Activated CD4-positive, alpha-beta T cell treated with anti-CD3 and anti-CD28 coated beads for 36 hours (primary cell): Measurements from ENCODE around the gene CMTM8. TPM values are rescaled to one million over a fixed set of nuclear protein-coding genes. Genes with fewer than 3 reads are reported as not detected.

ENCODE experiments used
- ATAC-seq: fragments of 200-7000 bp; cut with Tn5 transposase; one replicate; pipeline ENCODE4 v1.10.0; 2021; ENCODE audit warnings: mild to moderate bottlenecking, moderate library complexity
- CTCF ChIA-PET: fragments of 350-600 bp; sonication (Branson Sonifier 250); formaldehyde crosslinking; loops from one replicate; lab custom pipeline; 2021; ENCODE audit warnings: antibody characterized with exemption; lab: Charles Lee
- POLR2A ChIA-PET: fragments of 350-600 bp; sonication (Branson Sonifier 250); formaldehyde crosslinking; loops from one replicate; lab custom pipeline; 2021; ENCODE audit warnings: antibody characterized with exemption, inconsistent platforms; lab: Charles Lee
- DNase-seq: peaks from one replicate; pipeline ENCODE4 v3.0.0-alpha.2; 2020
- H3K27ac Mint-ChIP-seq: one replicate; pipeline ENCODE4 v1.8.0; 2021; ENCODE audit warnings: mixed read lengths
- H3K27me3 Mint-ChIP-seq: one replicate; pipeline ENCODE4 v1.8.0; 2021; ENCODE audit warnings: mixed read lengths
- H3K36me3 Mint-ChIP-seq: one replicate; pipeline ENCODE4 v1.8.0; 2021; ENCODE audit warnings: low read depth, mixed read lengths
- H3K4me1 Mint-ChIP-seq: one replicate; pipeline ENCODE4 v1.8.0; 2021; ENCODE audit warnings: mixed read lengths
- H3K4me3 Mint-ChIP-seq: one replicate; pipeline ENCODE4 v1.8.0; 2021; ENCODE audit warnings: mild to moderate bottlenecking, moderate library complexity, mixed read lengths
- H3K9me3 Mint-ChIP-seq: one replicate; pipeline ENCODE4 v1.8.0; 2021; ENCODE audit warnings: low read depth, mixed read lengths
- intact Hi-C, 2 experiments: fragments of 100-400 bp; cut with DNase I in 1 of 2; cut with micrococcal nuclease in 1 of 2; formaldehyde crosslinking; loops; one replicate each; pipeline versions ENCODE4 v1.14.2 to v1.15.1; 2022 to 2024; cut with DNase I, micrococcal nuclease
- total RNA-seq, 2 experiments: library from RNA; stranded (reverse); gene quantifications; one replicate each; pipeline ENCODE4 v1.2.3, GENCODE V29; 2021

Gene CMTM8
- total RNA-seq, 2 experiments from 2014 or later: 8.1 to 9.3 TPM

- Mint-ChIP-seq H3K4me3 (no peak overlapping the region), H3K36me3 (peaks cover 11% of the 10 kb centered on the region), H3K27me3 (no peaks in the 10 kb centered on the region), H3K27ac (no peak overlapping the region), H3K4me1 (peaks cover 26% of the 10 kb centered on the region), H3K9me3 (peaks cover 4% of the 10 kb centered on the region)
- POLR2A ChIA-PET: no interaction called here
- CTCF ChIA-PET: interaction anchor here (0.5 to 2.9 kb wide), 3 partner anchors 14 to 1737 kb away, joined by 3 to 17 read pairs (median 3); no protein-coding TSS in a partner anchor
- ATAC-seq (no peak), DNase-seq (no peak)
- intact Hi-C loops: no loop called here
Observed at GRCh38 chr3:32254268-32254667, 15.8 kb downstream of the CMTM8 start.

- POLR2A ChIA-PET: no interaction called here
- Mint-ChIP-seq H3K27me3 (no peaks in the 10 kb centered on the region), H3K4me1 (peaks cover 16% of the 10 kb centered on the region), H3K9me3 (peaks cover 4% of the 10 kb centered on the region), H3K27ac (no peak overlapping the region), H3K4me3 (no peak overlapping the region), H3K36me3 (peaks cover 11% of the 10 kb centered on the region)
- DNase-seq: no peak
- intact Hi-C loops: no loop called here
- CTCF ChIA-PET: interaction anchor here (2.9 kb wide), 1 partner anchor 15 kb away, joined by 17 read pairs; no protein-coding TSS in a partner anchor
- peak; percentile 23 for ATAC-seq
Observed at GRCh38 chr3:32255345-32255744, 16.9 kb downstream of the CMTM8 start.

- POLR2A ChIA-PET: interaction anchor here (0.6 kb wide), 1 partner anchor 121 kb away, joined by 3 read pairs; no protein-coding TSS in a partner anchor
- ATAC-seq: no peak
- H3K36me3 Mint-ChIP-seq: peaks cover 11% of the 10 kb centered on the region
- DNase-seq: no peak
- CTCF ChIA-PET: interaction anchor here (2.4 kb wide), 1 partner anchor 16 kb away, joined by 10 read pairs; no protein-coding TSS in a partner anchor
- no peaks in the 10 kb centered on the region for H3K27me3 Mint-ChIP-seq
- intact Hi-C loops: no loop called here
- peaks cover 16% of the 10 kb centered on the region for H3K4me1 Mint-ChIP-seq
- no peak overlapping the region for H3K4me3 Mint-ChIP-seq
- peaks cover 4% of the 10 kb centered on the region for H3K9me3 Mint-ChIP-seq
- H3K27ac Mint-ChIP-seq: no peak overlapping the region
Observed at GRCh38 chr3:32256206-32256605, 17.7 kb downstream of the CMTM8 start.

GRCh38 chr3:32257042-32257441, 18.6 kb downstream of the CMTM8 start:
- ATAC-seq: no peak
- Mint-ChIP-seq H3K27me3 (no peaks in the 10 kb centered on the region), H3K9me3 (peaks cover 4% of the 10 kb centered on the region), H3K4me3 (no peak overlapping the region), H3K36me3 (peaks cover 11% of the 10 kb centered on the region), H3K4me1 (peaks cover 16% of the 10 kb centered on the region), H3K27ac (no peak overlapping the region)
- DNase-seq: no peak
- ChIA-PET POLR2A (no interaction called here), CTCF (interaction anchor here (1.1 to 2.7 kb wide), 5 partner anchors 10 to 79 kb away, joined by 3 to 10 read pairs (median 5); no protein-coding TSS in a partner anchor)
- intact Hi-C loops: no loop called here

- peaks cover 11% of the 10 kb centered on the region for H3K36me3 Mint-ChIP-seq
- H3K4me1 Mint-ChIP-seq: peaks cover 16% of the 10 kb centered on the region
- POLR2A ChIA-PET: interaction anchor here (0.6 kb wide), 1 partner anchor 9 kb away, joined by 4 read pairs; no protein-coding TSS in a partner anchor
- DNase-seq (no peak), ATAC-seq (no peak)
- CTCF ChIA-PET: interaction anchor here (0.6 to 2.7 kb wide), 8 partner anchors 10 to 973 kb away, joined by 3 to 10 read pairs (median 5); no protein-coding TSS in a partner anchor
- no peak overlapping the region for H3K4me3 Mint-ChIP-seq
- intact Hi-C loops: loop anchor here in 1 of 2 experiments (2.0 kb wide), 1 partner anchor 19 kb away; no protein-coding TSS in a partner anchor
- no peak overlapping the region for H3K27ac Mint-ChIP-seq
- no peaks in the 10 kb centered on the region for H3K27me3 Mint-ChIP-seq
- H3K9me3 Mint-ChIP-seq: peaks cover 4% of the 10 kb centered on the region
Observed at GRCh38 chr3:32257641-32258438, 19.4 kb downstream of the CMTM8 start.

GRCh38 chr3:32258869-32259268, 20.4 kb downstream of the CMTM8 start:
- ChIA-PET POLR2A (no interaction called here), CTCF (interaction anchor here (1.4 to 2.7 kb wide), 6 partner anchors 10 to 76 kb away, joined by 3 to 10 read pairs (median 6); no protein-coding TSS in a partner anchor)
- H3K9me3 Mint-ChIP-seq: peaks cover 4% of the 10 kb centered on the region
- no peak overlapping the region for H3K27ac Mint-ChIP-seq
- H3K27me3 Mint-ChIP-seq: no peaks in the 10 kb centered on the region
- H3K4me1 Mint-ChIP-seq: peaks cover 16% of the 10 kb centered on the region
- intact Hi-C loops: loop anchor here in 1 of 2 experiments (2.0 kb wide), 1 partner anchor 18 kb away; no protein-coding TSS in a partner anchor
- DNase-seq (no peak), ATAC-seq (no peak)
- peaks cover 10% of the 10 kb centered on the region for H3K36me3 Mint-ChIP-seq
- no peak overlapping the region for H3K4me3 Mint-ChIP-seq

- intact Hi-C loops: no loop called here
- ATAC-seq (no peak), DNase-seq (no peak)
- Mint-ChIP-seq H3K4me1 (peaks cover 11% of the 10 kb centered on the region), H3K36me3 (no peaks in the 10 kb centered on the region), H3K9me3 (no peaks in the 10 kb centered on the region), H3K27ac (no peak overlapping the region), H3K27me3 (no peaks in the 10 kb centered on the region), H3K4me3 (no peak overlapping the region)
- CTCF ChIA-PET: interaction anchor here (0.6 to 1.8 kb wide), 3 partner anchors 10 to 24 kb away, joined by 4 to 5 read pairs (median 5); no protein-coding TSS in a partner anchor
- POLR2A ChIA-PET: no interaction called here
Observed at GRCh38 chr3:32261545-32261944, 23.1 kb downstream of the CMTM8 start.

GRCh38 chr3:32262201-32262600, 23.7 kb downstream of the CMTM8 start:
- no peaks in the 10 kb centered on the region for H3K9me3 Mint-ChIP-seq
- H3K4me1 Mint-ChIP-seq: peaks cover 10% of the 10 kb centered on the region
- ChIA-PET CTCF (interaction anchor here (0.7 to 1.8 kb wide), 3 partner anchors 9 to 437 kb away, joined by 3 to 5 read pairs (median 5); no protein-coding TSS in a partner anchor), POLR2A (no interaction called here)
- H3K27ac Mint-ChIP-seq: no peak overlapping the region
- no peaks in the 10 kb centered on the region for H3K27me3 Mint-ChIP-seq
- DNase-seq: no peak
- no peak for ATAC-seq
- H3K4me3 Mint-ChIP-seq: no peak overlapping the region
- H3K36me3 Mint-ChIP-seq: no peaks in the 10 kb centered on the region
- intact Hi-C loops: no loop called here

- Mint-ChIP-seq H3K27me3 (no peaks in the 10 kb centered on the region), H3K36me3 (peaks cover 3% of the 10 kb centered on the region), H3K9me3 (no peaks in the 10 kb centered on the region), H3K27ac (no peak overlapping the region), H3K4me3 (no peak overlapping the region), H3K4me1 (peaks cover 11% of the 10 kb centered on the region)
- intact Hi-C loops: no loop called here
- CTCF ChIA-PET: no interaction called here
- no peak for ATAC-seq
- POLR2A ChIA-PET: no interaction called here
- no peak for DNase-seq
Observed at GRCh38 chr3:32274306-32274705, 35.8 kb downstream of the CMTM8 start.

GRCh38 chr3:32275506-32275905, 37.0 kb downstream of the CMTM8 start:
- no peak for DNase-seq
- H3K4me1 Mint-ChIP-seq: peaks cover 11% of the 10 kb centered on the region
- H3K27ac Mint-ChIP-seq: no peak overlapping the region
- peaks cover 3% of the 10 kb centered on the region for H3K36me3 Mint-ChIP-seq
- intact Hi-C loops: no loop called here
- H3K4me3 Mint-ChIP-seq: no peak overlapping the region
- ChIA-PET POLR2A (no interaction called here), CTCF (interaction anchor here (1.5 to 1.8 kb wide), 2 partner anchors 20 to 99 kb away, joined by 3 to 4 read pairs; no protein-coding TSS in a partner anchor)
- no peaks in the 10 kb centered on the region for H3K9me3 Mint-ChIP-seq
- no peaks in the 10 kb centered on the region for H3K27me3 Mint-ChIP-seq
- no peak for ATAC-seq

- POLR2A ChIA-PET: no interaction called here
- CTCF ChIA-PET: interaction anchor here (0.7 to 1.8 kb wide), 3 partner anchors 13 to 98 kb away, joined by 3 to 4 read pairs (median 3); no protein-coding TSS in a partner anchor
- H3K27me3 Mint-ChIP-seq: no peaks in the 10 kb centered on the region
- peaks cover 3% of the 10 kb centered on the region for H3K36me3 Mint-ChIP-seq
- no peaks in the 10 kb centered on the region for H3K9me3 Mint-ChIP-seq
- H3K4me1 Mint-ChIP-seq: peaks cover 11% of the 10 kb centered on the region
- H3K4me3 Mint-ChIP-seq: no peak overlapping the region
- ATAC-seq (no peak), DNase-seq (no peak)
- intact Hi-C loops: loop anchor here in 1 of 2 experiments (2.0 kb wide), 1 partner anchor 18 kb away; no protein-coding TSS in a partner anchor
- no peak overlapping the region for H3K27ac Mint-ChIP-seq
Observed at GRCh38 chr3:32276279-32276841, 37.9 kb downstream of the CMTM8 start.
